ENCODE data around the gene SMIM34. TPM values are rescaled to one million over a fixed set of nuclear protein-coding genes. Genes with fewer than 3 reads are reported as not detected.
"Not testable (repeated sequence)": the region's sequence is repeated elsewhere in the genome, so short reads cannot be mapped to it uniquely, and the experiment has no call there.

Gene SMIM34, protein sequence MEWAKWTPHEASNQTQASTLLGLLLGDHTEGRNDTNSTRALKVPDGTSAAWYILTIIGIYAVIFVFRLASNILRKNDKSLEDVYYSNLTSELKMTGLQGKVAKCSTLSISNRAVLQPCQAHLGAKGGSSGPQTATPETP
- 0.56 TPM for total RNA-seq
- long read RNA-seq, result 0 reads

GRCh38 chr21:34423805-34424204, at the start of gene SMIM34:
Gene SMIM34 (minus strand): TSS chr21:34423951. CDS start chr21:34423839, 112 bp downstream.
- H3K4me1 ChIP-seq; H3K4me3 ChIP-seq; H3K36me3 ChIP-seq; intact Hi-C loops (cut with DNase I); ATAC-seq; H3K27ac ChIP-seq; H3K9me3 ChIP-seq; DNase-seq; H3K27me3 ChIP-seq (ENCODE audit: low read depth): not testable (repeated sequence)

DNA sequence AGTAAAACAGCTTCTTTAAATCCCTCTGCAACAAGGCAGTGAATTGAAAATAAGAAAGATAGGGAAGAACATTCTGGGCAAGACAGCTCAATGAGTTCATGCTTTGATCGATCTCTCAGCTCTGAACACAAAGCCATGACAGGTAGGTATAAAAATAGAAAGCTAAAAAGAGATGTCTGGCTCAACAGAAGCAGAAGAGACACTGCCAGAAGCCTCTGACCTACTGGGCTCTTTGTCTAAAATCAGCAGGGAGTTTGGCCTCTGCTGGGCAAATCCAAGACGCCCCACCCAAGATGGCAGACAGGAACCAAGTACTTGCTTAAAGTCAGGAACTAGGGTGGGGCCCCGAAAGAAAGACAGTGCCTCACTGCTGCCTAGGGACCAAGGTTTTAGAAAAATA, 43.6 kb upstream of the SMIM34 start:
- H3K36me3 ChIP-seq; H3K27me3 ChIP-seq (ENCODE audit: low read depth); H3K9me3 ChIP-seq; H3K4me1 ChIP-seq; H3K4me3 ChIP-seq; intact Hi-C loops (cut with DNase I); DNase-seq; H3K27ac ChIP-seq; ATAC-seq: not testable (repeated sequence)

DNA sequence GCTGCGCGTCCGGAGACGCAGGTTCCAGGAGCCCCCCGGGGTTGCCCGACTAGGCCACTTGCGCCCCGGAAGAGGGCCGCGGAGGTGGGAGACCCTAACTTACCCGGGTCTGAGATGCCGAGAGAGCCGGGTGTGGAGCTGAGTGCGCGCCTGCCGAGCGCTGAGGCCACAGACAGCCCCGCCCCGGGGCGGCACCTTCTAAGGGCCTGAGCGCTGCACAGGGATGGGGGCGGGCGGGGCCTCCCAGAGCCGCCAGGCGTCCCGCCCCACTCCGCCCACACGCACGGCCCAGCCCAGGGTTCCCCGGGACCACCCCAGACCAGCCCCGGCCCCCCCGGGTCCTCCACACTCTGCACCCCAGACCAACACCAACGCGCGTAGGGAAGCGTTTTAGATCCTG, 35.7 kb upstream of the SMIM34 start:
- DNase-seq; intact Hi-C loops (cut with DNase I); H3K4me1 ChIP-seq; H3K27ac ChIP-seq; H3K36me3 ChIP-seq; H3K4me3 ChIP-seq; H3K9me3 ChIP-seq; H3K27me3 ChIP-seq (ENCODE audit: low read depth): not testable (repeated sequence)
- ATAC-seq, result peak; percentile 67 to 72

DNA sequence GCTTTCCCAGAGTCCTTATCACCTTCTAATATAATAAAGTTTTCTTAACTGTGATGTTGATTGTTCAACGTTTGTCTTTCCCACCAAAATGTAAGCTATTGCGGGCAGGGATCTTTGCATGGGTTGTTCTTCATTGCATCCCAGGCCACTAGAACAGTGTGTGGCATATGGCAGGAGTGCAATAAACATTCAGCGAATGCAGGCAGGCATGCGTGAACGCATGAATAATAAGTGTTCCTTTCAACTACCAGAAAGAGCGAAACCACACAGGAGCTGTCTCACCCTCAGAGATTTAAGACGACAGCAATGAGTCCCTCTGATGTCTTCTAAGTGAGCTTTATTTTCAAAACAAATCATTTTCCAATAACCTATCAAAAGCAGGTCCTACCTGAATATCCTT, 34.5 kb upstream of the SMIM34 start:
- H3K36me3 ChIP-seq; H3K9me3 ChIP-seq; DNase-seq; H3K4me1 ChIP-seq; H3K4me3 ChIP-seq; H3K27ac ChIP-seq; intact Hi-C loops (cut with DNase I); H3K27me3 ChIP-seq (ENCODE audit: low read depth); ATAC-seq: not testable (repeated sequence)

DNA sequence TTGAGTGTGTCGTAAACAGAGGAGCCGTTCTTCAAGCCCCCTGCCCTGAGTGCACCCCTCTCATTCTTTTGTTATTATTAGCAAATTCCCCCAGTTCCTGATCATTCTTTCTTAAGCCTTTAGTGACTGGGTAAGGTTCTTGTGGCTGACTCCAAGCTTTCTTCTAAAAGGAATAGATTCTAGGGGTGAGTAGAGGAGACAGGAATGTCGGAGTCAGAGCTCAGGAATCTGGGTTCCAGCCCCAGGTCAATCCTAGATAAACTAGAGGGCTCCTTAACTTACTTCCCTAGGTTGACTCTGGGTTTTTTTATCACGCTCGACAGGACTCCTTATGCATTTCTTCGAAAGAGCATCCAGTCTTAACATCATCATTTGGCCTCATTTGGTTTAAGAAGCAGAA, 32.4 kb upstream of the SMIM34 start:
- DNase-seq; H3K36me3 ChIP-seq; H3K4me3 ChIP-seq; intact Hi-C loops (cut with DNase I); H3K27me3 ChIP-seq (ENCODE audit: low read depth); H3K27ac ChIP-seq; ATAC-seq; H3K9me3 ChIP-seq; H3K4me1 ChIP-seq: not testable (repeated sequence)

DNA sequence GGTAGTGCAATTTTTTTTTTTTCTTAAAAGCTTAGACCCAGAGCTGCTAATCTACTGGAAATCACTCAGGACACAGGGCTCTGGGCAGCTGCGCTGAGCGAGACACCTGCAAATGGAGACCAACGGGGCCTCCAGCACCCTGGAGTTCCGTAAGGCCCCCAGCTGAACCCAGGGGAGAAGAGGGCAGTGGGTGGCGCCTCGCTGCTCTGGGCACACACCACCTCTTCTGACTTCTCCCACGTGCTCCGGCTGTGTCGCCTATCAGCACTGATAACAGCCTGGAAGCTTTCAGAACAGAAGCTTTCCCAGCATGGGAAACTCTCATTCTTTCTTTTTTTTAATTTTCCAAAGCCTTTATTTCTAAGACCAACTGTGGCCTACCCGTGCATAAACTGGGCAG, 31.9 kb upstream of the SMIM34 start:
- ATAC-seq; H3K27me3 ChIP-seq (ENCODE audit: low read depth); DNase-seq; H3K4me3 ChIP-seq; H3K27ac ChIP-seq; H3K4me1 ChIP-seq; H3K36me3 ChIP-seq; H3K9me3 ChIP-seq; intact Hi-C loops (cut with DNase I): not testable (repeated sequence)

GRCh38 chr21:34447018-34447417, 23.3 kb upstream of the SMIM34 start:
- H3K27ac ChIP-seq; H3K4me1 ChIP-seq; H3K36me3 ChIP-seq; H3K9me3 ChIP-seq; DNase-seq; H3K4me3 ChIP-seq; H3K27me3 ChIP-seq (ENCODE audit: low read depth); intact Hi-C loops (cut with DNase I); ATAC-seq: not testable (repeated sequence)

- H3K4me1 ChIP-seq; DNase-seq; H3K9me3 ChIP-seq; H3K36me3 ChIP-seq; H3K27me3 ChIP-seq (ENCODE audit: low read depth); intact Hi-C loops (cut with DNase I); H3K27ac ChIP-seq; H3K4me3 ChIP-seq: not testable (repeated sequence)
- ATAC-seq, result peak; percentile 61 to 81
Observed at GRCh38 chr21:34443486-34443885, 19.7 kb upstream of the SMIM34 start.

DNA sequence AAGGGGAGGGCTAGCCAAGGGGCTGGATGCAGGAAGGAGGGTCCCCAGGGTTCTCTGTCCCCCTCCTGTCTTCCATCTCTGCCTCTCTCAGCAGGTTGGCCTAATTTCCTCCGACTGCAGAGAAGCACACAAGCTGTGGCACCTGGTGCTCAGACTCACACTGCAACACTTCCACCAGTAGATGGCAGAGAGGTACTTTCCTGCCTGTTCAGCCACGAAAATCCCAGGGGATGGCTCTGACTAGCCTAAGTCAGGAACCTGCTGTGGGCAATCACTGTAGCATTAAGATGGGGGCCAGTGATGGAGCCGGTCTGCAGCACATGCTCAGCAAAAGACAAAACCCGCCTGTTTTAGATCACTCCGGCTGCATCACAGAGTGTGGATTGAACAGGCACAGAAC, 6.0 kb upstream of the SMIM34 start:
- H3K4me1 ChIP-seq; DNase-seq; ATAC-seq; intact Hi-C loops (cut with DNase I); H3K4me3 ChIP-seq; H3K27ac ChIP-seq; H3K36me3 ChIP-seq; H3K9me3 ChIP-seq; H3K27me3 ChIP-seq (ENCODE audit: low read depth): not testable (repeated sequence)

DNA sequence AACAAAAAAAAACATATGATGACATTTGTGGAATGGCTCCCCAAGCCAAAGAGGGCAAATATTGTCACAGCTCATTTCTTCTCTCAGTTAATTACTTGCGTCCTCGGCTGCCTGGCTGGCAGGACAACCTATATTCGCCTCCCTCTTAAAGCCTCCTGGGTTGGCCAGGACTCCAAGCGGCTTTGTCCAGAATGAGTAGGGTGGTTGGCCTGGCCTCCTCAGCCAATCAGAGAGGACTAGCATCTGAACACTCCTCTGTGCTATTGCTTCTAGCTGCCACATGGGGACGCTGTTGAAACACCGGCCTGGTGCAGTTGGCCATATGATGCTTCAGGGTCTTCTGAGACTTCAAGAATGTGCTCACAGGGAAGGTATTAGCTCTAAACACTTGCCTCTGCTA, 4.7 kb upstream of the SMIM34 start:
- H3K9me3 ChIP-seq; ATAC-seq; H3K27ac ChIP-seq; intact Hi-C loops (cut with DNase I); H3K36me3 ChIP-seq; DNase-seq; H3K4me1 ChIP-seq; H3K27me3 ChIP-seq (ENCODE audit: low read depth); H3K4me3 ChIP-seq: not testable (repeated sequence)

DNA sequence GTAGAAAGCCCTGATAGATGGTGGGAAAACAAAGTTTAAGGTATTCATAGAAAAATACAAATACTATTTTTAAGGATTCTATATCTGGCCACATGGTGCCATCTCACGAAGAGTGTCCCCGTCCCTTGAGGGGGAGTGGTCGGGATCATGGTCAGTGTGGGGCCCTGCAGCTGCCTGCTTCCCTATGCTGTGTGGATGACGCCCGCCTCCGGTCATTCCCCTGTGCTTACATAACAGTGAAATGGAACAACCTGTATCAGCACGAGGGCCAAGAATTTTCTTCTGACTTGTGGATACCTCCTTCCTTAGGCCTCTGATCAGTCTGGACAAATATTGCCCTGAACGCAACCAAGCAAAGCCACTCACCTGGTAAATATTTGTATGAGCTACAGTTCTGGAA, 3.6 kb upstream of the SMIM34 start:
- ATAC-seq; H3K27ac ChIP-seq; DNase-seq; H3K9me3 ChIP-seq; H3K36me3 ChIP-seq; H3K4me1 ChIP-seq; intact Hi-C loops (cut with DNase I); H3K27me3 ChIP-seq (ENCODE audit: low read depth); H3K4me3 ChIP-seq: not testable (repeated sequence)

DNA sequence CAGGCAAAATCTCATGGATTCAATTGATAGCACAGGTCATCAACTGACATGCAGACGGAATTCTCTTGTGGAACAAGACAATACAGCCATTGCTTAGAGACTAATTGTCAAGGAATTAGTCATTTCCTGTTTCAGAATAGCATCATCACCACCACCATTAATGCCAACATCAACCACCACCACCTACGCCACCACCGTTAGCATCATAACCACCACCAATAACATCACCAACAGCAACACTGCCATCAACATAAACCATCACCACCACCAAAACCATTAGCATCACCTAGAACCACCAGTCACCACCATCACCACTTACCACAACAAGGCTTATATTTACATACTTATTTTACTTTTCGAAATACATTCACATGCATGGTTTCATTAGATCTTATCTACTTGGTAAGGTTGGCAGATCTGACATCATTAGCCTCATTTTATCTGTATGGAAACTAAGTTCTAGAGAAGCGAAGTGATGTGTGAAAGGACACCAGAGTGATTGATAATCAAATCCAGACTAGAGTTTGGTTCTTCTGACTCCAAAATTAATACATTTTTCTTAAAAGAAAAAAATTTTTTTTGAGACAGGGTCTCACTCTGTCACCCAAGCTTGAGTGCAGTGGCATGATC, 6.2 kb downstream of the SMIM34 start:
- H3K9me3 ChIP-seq; H3K27ac ChIP-seq; H3K27me3 ChIP-seq (ENCODE audit: low read depth); intact Hi-C loops (cut with DNase I); H3K4me3 ChIP-seq; H3K36me3 ChIP-seq; H3K4me1 ChIP-seq; DNase-seq; ATAC-seq: not testable (repeated sequence)

DNA sequence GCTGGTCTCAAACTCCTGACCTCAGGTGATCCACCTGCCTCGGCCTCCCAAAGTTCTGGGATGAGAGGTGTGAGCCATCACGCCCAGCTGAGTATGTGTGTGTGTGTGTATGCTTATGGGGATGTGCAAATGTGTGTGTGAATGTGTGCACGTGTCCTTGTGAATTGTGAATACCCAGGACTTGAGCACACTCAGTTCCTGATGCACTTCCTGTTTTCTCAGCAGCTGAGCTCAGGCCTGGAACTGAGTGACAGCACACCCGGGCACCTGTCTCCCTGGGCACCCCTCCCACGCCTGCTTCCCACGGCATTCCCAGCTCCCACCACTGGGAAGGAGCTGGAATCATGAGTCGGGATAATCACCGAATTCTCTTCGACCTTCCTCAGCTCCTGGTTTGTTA, 16.5 kb downstream of the SMIM34 start:
- H3K4me3 ChIP-seq; H3K9me3 ChIP-seq; H3K27me3 ChIP-seq (ENCODE audit: low read depth); H3K4me1 ChIP-seq; H3K27ac ChIP-seq; intact Hi-C loops (cut with DNase I); H3K36me3 ChIP-seq; ATAC-seq; DNase-seq: not testable (repeated sequence)

DNA sequence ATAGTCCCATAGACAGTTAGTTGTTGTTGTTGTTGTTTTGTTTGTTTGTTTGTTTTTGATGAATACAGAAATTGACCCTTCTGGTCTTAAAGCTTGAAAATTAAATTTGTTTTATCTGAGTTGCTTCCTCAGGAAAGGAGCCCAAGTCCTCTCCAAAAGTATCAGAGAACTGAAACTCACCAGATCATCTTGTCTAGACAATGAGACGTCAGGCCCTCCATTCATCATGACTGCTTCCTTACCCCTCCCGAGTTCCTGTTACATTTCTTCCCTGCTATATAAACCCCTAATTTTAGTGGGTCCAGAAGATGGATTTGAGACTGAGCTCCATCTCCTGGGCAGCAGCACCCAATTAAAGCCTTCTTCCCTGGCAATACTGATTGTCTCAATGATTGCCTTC, 17.1 kb downstream of the SMIM34 start:
- intact Hi-C loops (cut with DNase I); H3K4me1 ChIP-seq; H3K9me3 ChIP-seq; H3K36me3 ChIP-seq; DNase-seq; ATAC-seq; H3K27me3 ChIP-seq (ENCODE audit: low read depth); H3K27ac ChIP-seq; H3K4me3 ChIP-seq: not testable (repeated sequence)

Data from lower lobe of right lung (tissue), 2 donors.